Tibial nerve (tissue), 4 donors: ENCODE data around the gene MCEMP1. TPM values are rescaled to one million over a fixed set of nuclear protein-coding genes. Genes with fewer than 3 reads are reported as not detected.

ENCODE experiments used
- DNase-seq, 2 donors: peaks; one replicate each; pipeline ENCODE4 v3.0.0-alpha.2; 2019; ENCODE audit warnings: low spot score in 2 of 2
- H3K27ac ChIP-seq, 4 donors: fragments of 200-600 bp; sonication (generic) in 3 of 4; one replicate each; pipeline ENCODE4 v1.5.1; 2017 to 2019; ENCODE audit warnings: mild to moderate bottlenecking in 1 of 4
- H3K27me3 ChIP-seq, 2 donors: fragments of 200-600 bp; sonication (generic) in 1 of 2; one replicate each; pipeline versions ENCODE4 v1.5.1 to v1.6.0; 2017 to 2019
- H3K36me3 ChIP-seq, 3 donors: fragments of 200-600 bp; sonication (generic); one replicate each; pipeline ENCODE4 v1.5.1; 2018 to 2019
- H3K4me1 ChIP-seq, 4 donors: fragments of 200-600 bp; sonication (generic) in 3 of 4; one replicate each; pipeline ENCODE4 v1.5.1; 2017 to 2019
- H3K4me3 ChIP-seq, 4 donors: fragments of 200-600 bp; sonication (generic) in 3 of 4; one replicate each; pipeline ENCODE4 v1.5.1; 2017 to 2019; ENCODE audit warnings: mild to moderate bottlenecking in 1 of 4, moderate library complexity in 1 of 4
- H3K9me3 ChIP-seq, 4 donors: fragments of 200-600 bp; sonication (generic) in 3 of 4; one replicate each; pipeline ENCODE4 v1.5.1; 2017 to 2019
- CTCF ChIP-seq, 5 experiments: fragments of 200-600 bp in 3 of 5; fragments of 450-650 bp in 2 of 5; sonication (generic) in 3 of 5; IDR thresholded peaks; one replicate each; pipeline ENCODE4 v1.5.1; 2016 to 2019; ENCODE audit warnings: antibody characterized with exemption in 5 of 5, mild to moderate bottlenecking in 3 of 5, moderate library complexity in 2 of 5
- EP300 ChIP-seq, 2 donors: sonication (generic); formaldehyde crosslinking; IDR thresholded peaks; one replicate each; pipeline ENCODE4 v1.6.1; 2017; ENCODE audit warnings: antibody characterized with exemption in 2 of 2, mild to moderate bottlenecking in 1 of 2
- POLR2A ChIP-seq, 2 donors: fragments of 450-650 bp; IDR thresholded peaks; one replicate each; pipeline ENCODE4 v1.6.1; 2017; ENCODE audit warnings: antibody characterized with exemption in 2 of 2, mild to moderate bottlenecking in 2 of 2, moderate library complexity in 2 of 2
- WGBS, 2 donors: methylation state at CpG; one replicate each; pipeline ENCODE4 v1.1.5; 2018; 5-methylcytosine and 5-hydroxymethylcytosine counted together
- total RNA-seq, 4 donors: library from RNA; depleted of rRNA; stranded (reverse); fragments of >200 nt; gene quantifications; one replicate each; pipeline ENCODE4 v1.1.0, GENCODE V29; 2016

MCEMP1 gene
- total RNA-seq, 4 donors from 2014 or later, result 1.5 TPM; not detected in 3

GRCh38 chr19:7698583-7698982 is 21.7 kb downstream of the MCEMP1 start:
- 17 to 30% methylated on average over 9 to 11 of the region's 11 CpGs for WGBS, 2 donors
- TF ChIP-seq EP300 (IDR thresholded peaks at IDR 0.05) (no peak), POLR2A (IDR thresholded peaks at IDR 0.05) (no peak), CTCF (IDR thresholded peaks at IDR 0.05) (no peak)
- DNase-seq, result no peak

GRCh38 chr19:7699003-7699402 is 22.1 kb downstream of the MCEMP1 start:
- peaks cover 0 to 38% of the 10 kb centered on the region in 2 donors for H3K27me3 ChIP-seq
- 39 to 41% methylated on average over 2 of the region's 2 CpGs for WGBS, 2 donors
- H3K9me3 ChIP-seq, result no peaks in the 10 kb centered on the region

More at GRCh38 chr19:7698583-7698982, 21.7 kb downstream of the MCEMP1 start:
- Histone ChIP-seq H3K4me3 (no peak overlapping the region), H3K36me3 (no peaks in the 10 kb centered on the region), H3K4me1 (no peaks in the 10 kb centered on the region), H3K27ac (no peak overlapping the region), H3K27me3 (peaks cover 0 to 38% of the 10 kb centered on the region in 2 donors), H3K9me3 (no peaks in the 10 kb centered on the region)

GRCh38 chr19:7699417-7700401 is 22.8 kb downstream of the MCEMP1 start:
- Histone ChIP-seq H3K27me3 (peaks cover 0 to 45% of the 10 kb centered on the region in 2 donors), H3K36me3 (no peaks in the 10 kb centered on the region), H3K27ac (no peak overlapping the region), H3K4me3 (no peak overlapping the region), H3K4me1 (no peaks in the 10 kb centered on the region), H3K9me3 (no peaks in the 10 kb centered on the region)
- DNase-seq, result no peak
- TF ChIP-seq POLR2A (IDR thresholded peaks at IDR 0.05) (no peak), CTCF (IDR thresholded peaks at IDR 0.05) (no peak), EP300 (IDR thresholded peaks at IDR 0.05) (no peak)
- 58 to 59% methylated on average over 15 of the region's 15 CpGs for WGBS, 2 donors

More at GRCh38 chr19:7699003-7699402, 22.1 kb downstream of the MCEMP1 start:
- no peak for TF ChIP-seq CTCF (IDR thresholded peaks at IDR 0.05)
- TF ChIP-seq POLR2A (IDR thresholded peaks at IDR 0.05), result no peak
- TF ChIP-seq EP300 (IDR thresholded peaks at IDR 0.05), result no peak
- H3K27ac ChIP-seq, result no peak overlapping the region
- H3K4me1 ChIP-seq, result no peaks in the 10 kb centered on the region
- no peak for DNase-seq
- no peaks in the 10 kb centered on the region for H3K36me3 ChIP-seq
- H3K4me3 ChIP-seq, result no peak overlapping the region

- TF ChIP-seq CTCF (IDR thresholded peaks at IDR 0.05) (no peak), EP300 (IDR thresholded peaks at IDR 0.05) (no peak), POLR2A (IDR thresholded peaks at IDR 0.05) (no peak)
- H3K36me3 ChIP-seq, result no peaks in the 10 kb centered on the region
- no peaks in the 10 kb centered on the region for H3K4me1 ChIP-seq
- H3K27ac ChIP-seq, result no peak overlapping the region
- no peaks in the 10 kb centered on the region for H3K9me3 ChIP-seq
- WGBS, 2 donors, result 84 to 88% methylated on average over 11 to 12 of the region's 12 CpGs
- peaks cover 0 to 49% of the 10 kb centered on the region in 2 donors for H3K27me3 ChIP-seq
- no peak for DNase-seq
- no peak overlapping the region for H3K4me3 ChIP-seq
These were observed 24.3 kb downstream of the MCEMP1 start for GRCh38 chr19:7701049-7701653.
